Measurements from ENCODE around the gene TRIM3. TPM values are rescaled to one million over a fixed set of nuclear protein-coding genes. Genes with fewer than 3 reads are reported as not detected.

The TRIM3 gene
- total and polyA plus RNA-seq, 2 of the 4 experiments (the other 2 are of a cell fraction): 13.8 to 22.3 TPM

GRCh38 chr11:6455070-6455469 lies 18.7 kb downstream of the TRIM3 start:
- Histone ChIP-seq H3K27me3 (ENCODE audit: control insufficient read depth, insufficient read depth, low read length) (no peaks in the 10 kb centered on the region), H2BK5ac (ENCODE audit: low read depth, low read length, poor library complexity, severe bottlenecking) (no peak overlapping the region), H3K27ac (ENCODE audit: insufficient read depth, low read length) (no peak overlapping the region), H3K4me1 (ENCODE audit: control insufficient read depth, insufficient read depth, low read length) (no peaks in the 10 kb centered on the region), H2BK120ac (ENCODE audit: low read depth, low read length) (no peak overlapping the region), H2AK9ac (replicated peaks; ENCODE audit: low read depth, low read length, poor library complexity) (no peak overlapping the region), H3K9me1 (ENCODE audit: insufficient read depth, low read length) (peaks cover 4% of the 10 kb centered on the region; the same call in 1 of the 2 replicates), H3K56ac (ENCODE audit: extremely low read depth, insufficient read depth, low read length) (no peak overlapping the region), H4K91ac (ENCODE audit: insufficient read depth, low read depth, low read length) (no peak overlapping the region), H3K4me3 (ENCODE audit: insufficient read depth, low read depth, low read length) (no peak overlapping the region), H3K23ac (ENCODE audit: low read depth, low read length) (no peak overlapping the region), H3K4ac (ENCODE audit: low read depth, low read length) (no peak overlapping the region), H3K4me2 (ENCODE audit: low read depth, low read length) (no peak overlapping the region), H3K79me1 (ENCODE audit: low read depth in 1 of 2, low read length in 2 of 2) (peaks cover 0 to 8% of the 10 kb centered on the region in 2 experiments; a peak in 2 of 4 replicates), H4K20me1 (ENCODE audit: insufficient read depth, low read length) (peaks cover 5% of the 10 kb centered on the region; the same call in 1 of the 2 replicates), H2AFZ (replicated peaks; ENCODE audit: low read length, poor library complexity) (no peak overlapping the region), H2BK15ac (ENCODE audit: low read depth, low read length) (no peak overlapping the region), H3K9ac (ENCODE audit: low read depth, low read length) (no peak overlapping the region), H2BK20ac (ENCODE audit: low read depth, low read length) (no peak overlapping the region), H3K36me3 (ENCODE audit: control insufficient read depth, insufficient read depth, low read length) (peaks cover 57% of the 10 kb centered on the region), H3K18ac (ENCODE audit: low read depth, low read length) (no peak overlapping the region), H3K14ac (replicated peaks; ENCODE audit: low read depth, low read length) (no peak overlapping the region), H4K5ac (ENCODE audit: low read depth, low read length) (no peak overlapping the region), H3K9me3 (ENCODE audit: control insufficient read depth, insufficient read depth, low read length) (no peaks in the 10 kb centered on the region), H4K8ac (ENCODE audit: low read depth in 2 of 2, low read length in 2 of 2) (no peak overlapping the region), H2AK5ac (ENCODE audit: low read depth, low read length) (no peak overlapping the region)
- WGBS, 2 experiments (ENCODE audit: extremely low coverage in 2 of 2, insufficient read length in 1 of 2): no CpG with 5 or more reads among the region's 2 CpGs
- intact Hi-C loops (cut with micrococcal nuclease) (no loop called here), in situ Hi-C loops (cut with MboI; ENCODE audit: low sequenced_read_pairs) (no loop called here), dilution Hi-C loops (cut with HindIII; ENCODE audit: low sequenced_read_pairs, unreplicated experiment) (no loop called here)
- TF ChIP-seq NFE2L2 (IDR thresholded peaks at IDR 0.05; ENCODE audit: low read depth, low read length) (no peak), SMC3 (IDR thresholded peaks at IDR 0.05; ENCODE audit: low read depth, low read length) (no peak), RAD21 (IDR thresholded peaks at IDR 0.05; ENCODE audit: low read length) (no peak), RCOR1 (IDR thresholded peaks at IDR 0.05; ENCODE audit: insufficient replicate concordance, low read length) (no peak), POLR2A (IDR thresholded peaks at IDR 0.05; ENCODE audit: low read depth, low read length) (no peak), CTCF (conservative IDR thresholded peaks at IDR 0.05; ENCODE audit: low read depth, low read length) (no peak), FOS (IDR thresholded peaks at IDR 0.05; ENCODE audit: low read depth, low read length) (no peak), CEBPB (IDR thresholded peaks at IDR 0.05; ENCODE audit: low read depth, low read length) (no peak), MAFK (IDR thresholded peaks at IDR 0.05; ENCODE audit: low read depth, low read length) (no peak), BHLHE40 (IDR thresholded peaks at IDR 0.05; ENCODE audit: low read depth, low read length) (no peak), MXI1 (IDR thresholded peaks at IDR 0.05; ENCODE audit: borderline replicate concordance, low read depth, low read length) (no peak), USF2 (IDR thresholded peaks at IDR 0.05; ENCODE audit: low read depth, low read length) (no peak), CHD1 (IDR thresholded peaks at IDR 0.05; ENCODE audit: low read depth, low read length) (no peak), MAZ (IDR thresholded peaks at IDR 0.05; ENCODE audit: borderline replicate concordance, low read depth, low read length) (no peak), RFX5 (IDR thresholded peaks at IDR 0.05; ENCODE audit: low read depth, low read length) (no peak)
- TF ChIP-seq, protein P1, sequence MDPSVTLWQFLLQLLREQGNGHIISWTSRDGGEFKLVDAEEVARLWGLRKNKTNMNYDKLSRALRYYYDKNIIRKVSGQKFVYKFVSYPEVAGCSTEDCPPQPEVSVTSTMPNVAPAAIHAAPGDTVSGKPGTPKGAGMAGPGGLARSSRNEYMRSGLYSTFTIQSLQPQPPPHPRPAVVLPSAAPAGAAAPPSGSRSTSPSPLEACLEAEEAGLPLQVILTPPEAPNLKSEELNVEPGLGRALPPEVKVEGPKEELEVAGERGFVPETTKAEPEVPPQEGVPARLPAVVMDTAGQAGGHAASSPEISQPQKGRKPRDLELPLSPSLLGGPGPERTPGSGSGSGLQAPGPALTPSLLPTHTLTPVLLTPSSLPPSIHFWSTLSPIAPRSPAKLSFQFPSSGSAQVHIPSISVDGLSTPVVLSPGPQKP (IDR thresholded peaks at IDR 0.05; ENCODE audit: borderline replicate concordance, low read depth, low read length): no peak
- no peak for DNase-seq
- no peak for ATAC-seq (ENCODE audit: low read depth)
- ChIA-PET CTCF (interaction anchor here (1.2 to 1.8 kb wide), 2 partner anchors 9 to 76 kb away, joined by 3 to 8 read pairs; no protein-coding TSS in a partner anchor), POLR2A (ENCODE audit: unreplicated experiment) (no interaction called here)
- BruUV-seq (replicated peaks): no TSS peak
